GM23248 (cell line): ENCODE results near the gene SLC7A8.

Source experiments
- EZH2 ChIP-seq: fragments of 200-600 bp; sonication (generic); IDR thresholded peaks from 2 replicates; pipeline ENCODE4 v1.6.1; 2018; ENCODE audit warnings: antibody characterized with exemption, mild to moderate bottlenecking; ENCODE audit not compliant: insufficient read depth, poor library complexity, severe bottlenecking
- EZH2phosphoT487 ChIP-seq: fragments of 200-600 bp; sonication (generic); IDR thresholded peaks from 2 replicates; pipeline ENCODE4 v1.6.1; 2018; ENCODE audit warnings: antibody characterized with exemption, moderate library complexity, mild to moderate bottlenecking, low read depth; ENCODE audit not compliant: insufficient read depth

GRCh38 chr14:23113431-23114119 lies 69.9 kb downstream of the SLC7A8 start:
- TF ChIP-seq EZH2phosphoT487 (no peak), EZH2 (no peak)
